Measurements from ENCODE around the gene PWWP2B.

PWWP2B gene

GRCh38 chr10:132462463-132463332 is 65.7 kb downstream of the PWWP2B start:
- DNase-seq = no peak

- no peak for DNase-seq
Observed at GRCh38 chr10:132463333-132464255, 66.6 kb downstream of the PWWP2B start.

- no peak for DNase-seq
Observed at GRCh38 chr10:132464256-132465192, 67.5 kb downstream of the PWWP2B start.

GRCh38 chr10:132465193-132465888 is 68.3 kb downstream of the PWWP2B start:
- DNase-seq = no peak

GRCh38 chr10:132465889-132466519 is 69.0 kb downstream of the PWWP2B start:
- DNase-seq = no peak

- no peak for DNase-seq
Observed at GRCh38 chr10:132466520-132467463, 69.8 kb downstream of the PWWP2B start.
